Neural cell (in vitro differentiated cells): Measurements from ENCODE around the gene DHX34. TPM values are rescaled to one million over a fixed set of nuclear protein-coding genes. Genes with fewer than 3 reads are reported as not detected.

Source experiments
- H2AFZ ChIP-seq: fragments of 200-600, 300-800 bp; sonication (generic), shearing (Covaris generic); 2 replicates; pipeline ENCODE4 v1.6.0; 2014; ENCODE audit warnings: low read depth, mild to moderate bottlenecking, antibody characterized with exemption, low read length, moderate library complexity
- H3F3A ChIP-seq: fragments of 200-600 bp; shearing (Covaris generic); 2 replicates; pipeline ENCODE4 v1.6.1; 2016; ENCODE audit warnings: mild to moderate bottlenecking, moderate library complexity, mixed read lengths, antibody characterized with exemption, low read length; ENCODE audit not compliant: insufficient read depth, poor library complexity, severe bottlenecking
- H3K27ac ChIP-seq: fragments of 200-600, 300-800 bp; sonication (generic), shearing (Covaris generic); 2 replicates; pipeline ENCODE4 v1.5.1; 2014; ENCODE audit warnings: mild to moderate bottlenecking, low read length, moderate library complexity
- H3K27me3 ChIP-seq: fragments of 300-800, 200-600 bp; sonication (generic), shearing (Covaris generic); 2 replicates; pipeline ENCODE4 v1.6.0; 2014; ENCODE audit warnings: mild to moderate bottlenecking, low read depth, low read length, moderate library complexity; ENCODE audit not compliant: insufficient read depth
- H3K36me3 ChIP-seq: fragments of 300-800, 200-600 bp; sonication (generic), shearing (Covaris generic); 2 replicates; pipeline ENCODE4 v1.5.1; 2014; ENCODE audit warnings: mild to moderate bottlenecking, antibody characterized with exemption, low read length, moderate library complexity; ENCODE audit not compliant: insufficient read depth
- H3K4me2 ChIP-seq: fragments of 300-800, 200-600 bp; sonication (generic), shearing (Covaris generic); 2 replicates; pipeline ENCODE4 v1.6.0; 2014; ENCODE audit warnings: mild to moderate bottlenecking, low read length
- H3K4me3 ChIP-seq: fragments of 300-800, 200-600 bp; sonication (generic), shearing (Covaris generic); 2 replicates; pipeline ENCODE4 v1.5.1; 2014; ENCODE audit warnings: mild to moderate bottlenecking, low read length, moderate library complexity
- H3K79me2 ChIP-seq: fragments of 200-600 bp; shearing (Covaris generic); replicated peaks from 2 replicates; pipeline ENCODE4 v1.6.0; 2014; ENCODE audit warnings: mild to moderate bottlenecking, low read length, moderate library complexity; ENCODE audit not compliant: insufficient read depth
- H3K9ac ChIP-seq: fragments of 300-800, 200-600 bp; sonication (generic), shearing (Covaris generic); 2 replicates; pipeline ENCODE4 v1.6.1; 2016; ENCODE audit warnings: mild to moderate bottlenecking, low read length, mixed read lengths
- H3K9me2 ChIP-seq: fragments of 200-600 bp; shearing (Covaris generic); 2 replicates; pipeline ENCODE4 v1.6.1; 2016; ENCODE audit warnings: mild to moderate bottlenecking, low read length, mixed read lengths; ENCODE audit not compliant: insufficient read depth
- H3K9me3 ChIP-seq: fragments of 200-600, 300-800 bp; sonication (generic), shearing (Covaris generic); 2 replicates; pipeline ENCODE4 v1.6.1; 2016; ENCODE audit warnings: mild to moderate bottlenecking, mixed run types, low read length, moderate library complexity, mixed read lengths
- H4K20me1 ChIP-seq: fragments of 200-600 bp; shearing (Covaris generic); 2 replicates; pipeline ENCODE4 v1.6.1; 2016; ENCODE audit warnings: mild to moderate bottlenecking, mixed run types; ENCODE audit not compliant: insufficient read depth
- CTCF ChIP-seq: fragments of 450-650 bp; IDR thresholded peaks from 2 replicates; pipeline ENCODE4 v1.5.1; 2014; ENCODE audit warnings: antibody characterized with exemption, mild to moderate bottlenecking, moderate library complexity; ENCODE audit not compliant: poor library complexity, severe bottlenecking
- EP300 ChIP-seq: fragments of 450-650 bp; conservative IDR thresholded peaks from 2 replicates; pipeline ENCODE4 v1.6.1; 2014; ENCODE audit warnings: antibody characterized with exemption, mild to moderate bottlenecking, moderate library complexity; ENCODE audit not compliant: poor library complexity, severe bottlenecking
- EZH2 ChIP-seq: fragments of 200-600, 300-800 bp; shearing (Covaris generic), sonication (generic); IDR thresholded peaks from 2 replicates; pipeline ENCODE4 v1.6.1; 2014; ENCODE audit warnings: antibody characterized with exemption, low read length, borderline replicate concordance, mild to moderate bottlenecking; ENCODE audit not compliant: insufficient read depth, poor library complexity, severe bottlenecking
- MXI1 ChIP-seq: fragments of 450-650 bp; conservative IDR thresholded peaks from 2 replicates; pipeline ENCODE4 v1.6.1; 2014; ENCODE audit warnings: antibody characterized with exemption, mild to moderate bottlenecking; ENCODE audit not compliant: poor library complexity, severe bottlenecking
- POLR2AphosphoS5 ChIP-seq: IDR thresholded peaks from 2 replicates; pipeline ENCODE4 v1.6.1; 2012
- RAD21 ChIP-seq: fragments of 450-650 bp; conservative IDR thresholded peaks from 2 replicates; pipeline ENCODE4 v1.6.1; 2014; ENCODE audit warnings: antibody characterized with exemption, mild to moderate bottlenecking, moderate library complexity
- REST ChIP-seq: IDR thresholded peaks from 2 replicates; pipeline ENCODE4 v1.6.1; 2012; ENCODE audit warnings: borderline replicate concordance
- SMC3 ChIP-seq: fragments of 450-650 bp; conservative IDR thresholded peaks from 2 replicates; pipeline ENCODE4 v1.6.1; 2014; ENCODE audit warnings: antibody characterized with exemption, mild to moderate bottlenecking, moderate library complexity; ENCODE audit not compliant: poor library complexity
- TAF1 ChIP-seq: IDR thresholded peaks from 2 replicates; pipeline ENCODE4 v1.6.1; 2012; ENCODE audit warnings: low read depth
- polyA plus RNA-seq: library from polyadenylated mRNA; depleted of rRNA; stranded (reverse); fragments of >200 nt; gene quantifications from 2 replicates; pipeline ENCODE4 v1.2.3, GENCODE V29; 2014

The DHX34 gene
- polyA plus RNA-seq, 1 donor from 2014 or later: 11.7 TPM

- Histone ChIP-seq H3K4me2 (no peak overlapping the region), H3F3A (no peaks in the 10 kb centered on the region), H3K79me2 (no peaks in the 10 kb centered on the region), H3K9me3 (no peaks in the 10 kb centered on the region), H3K27ac (no peak overlapping the region), H3K27me3 (no peaks in the 10 kb centered on the region), H4K20me1 (no peaks in the 10 kb centered on the region), H3K9me2 (no peaks in the 10 kb centered on the region), H2AFZ (no peak overlapping the region), H3K9ac (no peak overlapping the region), H3K4me3 (no peak overlapping the region), H3K36me3 (no peaks in the 10 kb centered on the region)
- TF ChIP-seq CTCF: no peak
- no peak for TF ChIP-seq RAD21
- TF ChIP-seq REST: no peak
- no peak for TF ChIP-seq EP300
- no peak for TF ChIP-seq MXI1
- no peak for TF ChIP-seq POLR2AphosphoS5
- no peak for TF ChIP-seq SMC3
- no peak for TF ChIP-seq TAF1
- no peak for TF ChIP-seq EZH2
Measured at GRCh38 chr19:47310323-47310722, 38.8 kb upstream of the DHX34 start.

GRCh38 chr19:47310819-47311218 lies 38.3 kb upstream of the DHX34 start:
- no peaks in the 10 kb centered on the region for H3K9me2 ChIP-seq
- H3K36me3 ChIP-seq: no peaks in the 10 kb centered on the region
- H3K4me2 ChIP-seq: no peak overlapping the region
- no peak overlapping the region for H2AFZ ChIP-seq
- no peaks in the 10 kb centered on the region for H3K27me3 ChIP-seq
- H3K9ac ChIP-seq: no peak overlapping the region
- no peaks in the 10 kb centered on the region for H3K79me2 ChIP-seq
- no peak overlapping the region for H3K4me3 ChIP-seq
- H3K9me3 ChIP-seq: no peaks in the 10 kb centered on the region
- H4K20me1 ChIP-seq: no peaks in the 10 kb centered on the region
- H3F3A ChIP-seq: no peaks in the 10 kb centered on the region
- TF ChIP-seq EP300: no peak
- TF ChIP-seq CTCF: no peak
- no peak for TF ChIP-seq EZH2
- TF ChIP-seq RAD21: no peak
- TF ChIP-seq SMC3: no peak
- no peak for TF ChIP-seq MXI1
- no peak for TF ChIP-seq TAF1
- no peak for TF ChIP-seq REST
- TF ChIP-seq POLR2AphosphoS5: no peak
- H3K27ac ChIP-seq: no peak overlapping the region
